KOPT-K1 (cell line): ENCODE measurements around the gene MPP2.
"Not testable (repeated sequence)": the region's sequence is repeated elsewhere in the genome, so short reads cannot be mapped to it uniquely, and the experiment has no call there.

Experiments
- H3K27ac ChIP-seq: fragments of 200-600 bp; sonication (generic); 2 replicates; pipeline ENCODE4 v1.5.1; 2016; ENCODE audit warnings: antibody characterized with exemption, mild to moderate bottlenecking, low read depth, low read length; ENCODE audit not compliant: poor library complexity, severe bottlenecking
- H3K36me3 ChIP-seq: fragments of 200-600 bp; sonication (generic); 2 replicates; pipeline ENCODE4 v1.5.1; 2017; ENCODE audit warnings: antibody characterized with exemption, mild to moderate bottlenecking, low read length, moderate library complexity; ENCODE audit not compliant: insufficient read depth
- H3K9me3 ChIP-seq: fragments of 200-600 bp; sonication (generic); 2 replicates; pipeline ENCODE4 v1.5.1; 2017; ENCODE audit warnings: antibody characterized with exemption, low read length, mild to moderate bottlenecking; ENCODE audit not compliant: insufficient read depth, poor library complexity, severe bottlenecking

The MPP2 gene, protein sequence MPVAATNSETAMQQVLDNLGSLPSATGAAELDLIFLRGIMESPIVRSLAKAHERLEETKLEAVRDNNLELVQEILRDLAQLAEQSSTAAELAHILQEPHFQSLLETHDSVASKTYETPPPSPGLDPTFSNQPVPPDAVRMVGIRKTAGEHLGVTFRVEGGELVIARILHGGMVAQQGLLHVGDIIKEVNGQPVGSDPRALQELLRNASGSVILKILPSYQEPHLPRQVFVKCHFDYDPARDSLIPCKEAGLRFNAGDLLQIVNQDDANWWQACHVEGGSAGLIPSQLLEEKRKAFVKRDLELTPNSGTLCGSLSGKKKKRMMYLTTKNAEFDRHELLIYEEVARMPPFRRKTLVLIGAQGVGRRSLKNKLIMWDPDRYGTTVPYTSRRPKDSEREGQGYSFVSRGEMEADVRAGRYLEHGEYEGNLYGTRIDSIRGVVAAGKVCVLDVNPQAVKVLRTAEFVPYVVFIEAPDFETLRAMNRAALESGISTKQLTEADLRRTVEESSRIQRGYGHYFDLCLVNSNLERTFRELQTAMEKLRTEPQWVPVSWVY

DNA sequence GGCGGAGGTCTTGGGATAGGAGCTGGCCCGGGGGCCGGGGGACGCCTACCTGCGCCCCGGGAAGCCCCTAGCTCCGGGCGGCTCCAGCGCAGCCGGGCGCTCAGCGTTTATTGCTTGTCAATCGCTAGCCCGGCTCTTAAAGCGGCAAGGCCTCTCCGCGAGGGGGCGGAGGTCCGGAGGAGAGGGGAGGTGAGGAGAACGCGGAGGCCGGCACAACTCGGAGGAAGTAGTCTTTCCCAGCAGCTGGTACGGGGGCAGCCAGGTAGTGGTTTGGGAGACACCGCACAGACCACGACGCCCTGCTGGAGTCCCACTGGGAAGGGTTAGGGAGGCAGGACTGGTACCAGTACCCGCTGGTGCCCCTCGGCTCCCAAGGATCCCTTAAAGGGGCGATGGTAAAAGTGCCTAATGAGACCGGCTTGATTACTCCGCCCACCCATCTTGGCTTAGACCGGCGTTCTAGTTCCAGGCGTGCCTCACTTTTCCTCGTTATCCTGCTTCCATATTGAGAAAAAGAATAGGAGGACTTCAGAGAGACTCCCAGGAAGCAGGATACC lies at the start of gene MPP2:
Gene MPP2, minus strand, starts transcription at position 112 of the 557 bp plus-strand sequence. CDS start 3,076 bp downstream, outside the sequence.
- Histone ChIP-seq H3K9me3 (no peaks in the 10 kb centered on the region), H3K36me3 (no peaks in the 10 kb centered on the region), H3K27ac (no peak within 1 kb of the TSS)

DNA sequence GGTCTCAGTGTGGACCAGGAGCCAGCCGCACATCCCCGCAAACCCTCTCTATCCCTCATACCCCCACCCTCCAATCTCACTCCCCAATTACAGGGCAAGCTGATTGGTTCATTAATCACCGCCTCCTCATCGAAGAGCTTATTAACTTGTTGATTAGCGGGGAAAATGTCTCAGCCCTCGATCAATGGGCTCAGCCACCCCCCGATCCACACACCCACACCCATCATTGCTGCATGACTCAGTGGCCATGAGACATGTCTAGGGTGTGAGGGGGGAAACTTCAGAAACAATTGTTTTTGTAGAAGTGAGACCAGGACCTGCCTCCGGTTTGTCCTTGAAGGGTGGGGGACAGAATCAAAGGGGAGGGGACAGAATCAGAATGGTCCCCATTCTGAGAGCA lies 48.9 kb upstream of the MPP2 start:
- no peaks in the 10 kb centered on the region for H3K9me3 ChIP-seq
- H3K27ac ChIP-seq, result no peak overlapping the region
- no peaks in the 10 kb centered on the region for H3K36me3 ChIP-seq

DNA sequence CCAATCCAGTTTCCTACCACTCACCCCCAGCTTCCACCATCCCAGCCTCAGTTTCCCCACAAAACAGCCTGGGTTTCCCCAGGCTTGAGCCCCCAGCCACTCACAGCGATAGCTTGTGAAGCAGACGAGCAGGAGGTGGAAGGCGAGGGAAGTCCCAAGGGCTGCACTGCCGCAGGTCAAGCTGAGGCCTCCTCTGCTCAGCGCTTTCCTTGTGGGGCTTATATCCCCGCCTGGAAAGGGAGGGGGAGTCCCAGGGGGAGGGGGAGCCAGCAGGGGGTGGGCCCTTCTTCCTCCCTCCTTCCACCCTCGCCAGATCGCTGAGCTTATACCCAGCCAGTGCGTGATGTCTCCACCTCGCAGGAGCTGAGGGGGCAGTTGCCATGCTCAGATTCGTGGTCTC lies 46.4 kb upstream of the MPP2 start, which contains the start of gene PYY:
Gene PYY, minus strand, starts transcription at position 195 of the 400 bp plus-strand sequence. CDS start 457 bp downstream, outside the sequence.
- Histone ChIP-seq H3K27ac (no peak within 1 kb of the TSS), H3K36me3 (no peaks in the 10 kb centered on the region), H3K9me3 (no peaks in the 10 kb centered on the region)

DNA sequence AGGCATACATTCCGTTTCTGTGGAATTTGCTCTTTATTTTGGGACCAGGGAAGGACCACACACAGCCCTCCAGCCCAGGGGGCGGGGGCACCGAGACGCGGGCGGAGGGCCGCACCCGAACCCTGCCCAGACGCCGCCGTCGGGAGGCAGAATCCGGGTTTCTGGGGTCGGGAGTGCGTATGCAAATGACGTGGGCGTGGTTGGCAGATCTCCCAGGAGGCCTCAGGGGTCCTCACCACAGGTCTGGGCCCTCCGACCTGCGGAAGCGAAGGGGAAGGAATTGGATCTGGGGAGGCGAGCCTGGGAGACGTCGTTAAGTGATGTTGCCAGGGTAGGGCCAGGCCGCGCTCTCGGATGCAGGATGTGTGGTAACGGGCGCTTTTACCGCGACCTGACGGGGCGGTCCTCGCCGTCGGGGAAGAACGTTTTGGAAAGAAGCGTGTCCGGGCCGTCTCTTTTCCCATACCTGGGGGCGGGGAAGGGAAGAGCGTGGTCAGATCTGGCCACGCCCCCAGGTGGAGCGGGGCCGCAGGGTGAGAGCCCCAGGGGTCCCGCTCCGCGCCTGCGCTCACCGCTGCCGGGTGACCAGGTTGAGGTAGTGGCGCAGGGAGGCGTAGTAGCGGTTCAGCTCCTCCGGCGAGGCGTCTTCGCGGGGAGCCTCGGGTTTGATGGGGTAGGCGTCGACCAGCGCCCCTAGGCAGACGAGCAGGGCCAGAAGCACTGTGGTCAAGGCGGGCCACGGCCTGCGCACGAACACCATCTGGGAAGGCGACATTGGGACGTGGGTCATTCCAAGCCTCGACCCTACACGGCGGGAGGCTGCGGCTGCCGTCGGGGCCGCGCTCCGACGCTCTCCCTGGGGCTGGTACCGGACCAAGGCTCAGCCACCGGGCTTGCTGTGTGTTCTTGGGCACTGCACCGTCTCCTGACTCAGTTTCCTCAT lies 45.7 kb upstream of the MPP2 start:
- Histone ChIP-seq H3K27ac (no peak overlapping the region), H3K9me3 (no peaks in the 10 kb centered on the region), H3K36me3 (no peaks in the 10 kb centered on the region)

DNA sequence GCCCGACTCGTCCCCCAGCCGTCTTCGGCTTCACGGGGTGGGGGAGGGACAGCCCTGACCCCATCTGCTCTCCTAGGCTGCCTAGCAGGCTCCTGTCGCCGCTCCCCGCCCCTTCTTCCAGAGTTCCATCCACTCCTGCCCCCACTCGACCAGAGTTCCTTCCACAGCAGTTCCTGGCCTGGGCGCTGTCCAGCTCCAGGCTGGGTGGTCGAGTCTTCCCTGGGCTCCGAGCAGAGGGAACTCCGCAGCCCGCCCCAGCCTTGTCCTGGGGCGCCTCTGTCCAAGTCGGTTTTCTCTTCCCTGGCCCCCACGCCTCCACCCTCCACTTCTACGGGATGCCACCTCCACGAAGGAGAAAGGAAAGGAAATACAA lies 45.0 kb upstream of the MPP2 start:
- H3K36me3 ChIP-seq, result no peaks in the 10 kb centered on the region
- no peak overlapping the region for H3K27ac ChIP-seq
- H3K9me3 ChIP-seq, result no peaks in the 10 kb centered on the region

DNA sequence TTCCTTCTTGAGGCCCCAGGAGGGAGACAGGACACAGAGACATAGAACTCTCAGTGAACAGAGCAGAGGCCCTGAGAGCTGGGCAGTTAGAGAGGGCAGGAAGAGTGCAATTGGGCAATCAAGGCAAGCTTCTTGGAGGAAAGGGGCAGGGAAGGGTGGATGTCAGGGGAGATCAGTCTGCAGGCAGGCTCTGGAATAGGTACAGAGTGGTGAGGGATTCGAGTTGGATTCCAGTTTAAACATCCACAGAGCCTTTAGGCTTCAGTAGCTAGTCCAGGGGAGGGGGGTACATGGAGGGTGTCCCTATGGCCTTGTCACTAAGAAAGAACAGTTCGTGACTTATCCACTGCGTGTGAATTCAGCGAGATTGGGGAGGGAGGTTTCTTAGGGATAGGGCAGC lies 44.4 kb upstream of the MPP2 start:
- Histone ChIP-seq H3K36me3 (no peaks in the 10 kb centered on the region), H3K27ac (no peak overlapping the region), H3K9me3 (no peaks in the 10 kb centered on the region)

DNA sequence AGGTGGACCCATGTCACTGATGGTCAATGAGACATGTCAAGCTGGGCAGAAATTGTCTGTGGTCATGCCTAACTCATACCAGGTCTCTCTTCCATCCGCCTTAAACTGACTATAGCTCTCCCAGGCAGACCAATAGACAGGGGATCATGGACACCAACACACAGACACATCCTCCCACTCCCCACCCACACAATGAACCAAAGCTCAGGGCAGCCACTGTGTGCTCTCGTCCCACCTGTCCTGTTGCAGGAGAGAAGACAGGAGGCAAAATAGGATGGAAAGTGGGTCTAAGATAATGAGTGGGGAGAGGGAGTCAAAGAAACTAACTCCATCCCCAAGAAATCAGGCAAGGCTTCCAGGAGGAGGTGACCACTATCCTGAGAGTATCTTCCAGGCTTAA lies 43.2 kb upstream of the MPP2 start:
- H3K36me3 ChIP-seq, result no peaks in the 10 kb centered on the region
- H3K9me3 ChIP-seq, result no peaks in the 10 kb centered on the region

DNA sequence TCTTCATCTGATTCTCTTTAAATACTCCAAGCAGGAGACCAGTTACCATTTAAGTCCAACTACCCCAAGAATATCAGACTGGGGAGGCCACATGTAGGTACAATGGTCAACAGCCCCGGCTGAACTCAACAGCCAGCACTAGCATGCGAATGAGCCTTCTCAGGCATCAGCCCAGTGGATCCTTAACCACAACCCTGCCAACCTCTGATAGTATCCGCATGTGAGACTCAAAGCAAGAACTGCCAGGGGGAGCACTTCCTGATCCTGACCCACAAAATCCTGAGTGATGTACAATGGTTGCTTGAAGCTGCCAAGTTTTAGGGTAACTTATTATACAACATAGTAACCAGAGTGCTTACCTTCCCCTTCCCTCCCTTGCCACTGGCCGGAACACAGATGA lies 42.4 kb upstream of the MPP2 start:
- no peak overlapping the region for H3K27ac ChIP-seq
- H3K36me3 ChIP-seq, result no peaks in the 10 kb centered on the region
- no peaks in the 10 kb centered on the region for H3K9me3 ChIP-seq

More for the DNA sequence above, 43.2 kb upstream of the MPP2 start:
- no peak overlapping the region for H3K27ac ChIP-seq

DNA sequence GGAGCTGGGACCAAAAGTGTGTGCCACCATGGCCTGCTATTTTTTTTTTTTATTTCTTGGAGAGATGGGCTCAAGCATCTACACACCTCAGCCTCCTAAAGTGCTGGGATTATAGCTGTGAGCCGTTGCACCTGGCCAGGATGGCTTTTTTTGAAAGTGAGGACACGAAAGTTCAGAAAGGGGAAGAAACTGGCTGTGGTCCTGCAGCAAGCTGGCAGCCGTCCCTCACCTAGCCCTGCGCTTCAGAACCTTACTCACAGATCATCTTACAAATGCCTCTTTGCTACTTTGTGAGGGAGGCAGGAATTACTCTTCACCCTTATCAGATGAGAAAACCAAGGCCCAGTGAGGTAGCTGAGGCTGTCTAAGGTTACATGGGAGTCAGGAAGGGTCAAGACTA lies 39.4 kb upstream of the MPP2 start:
- Histone ChIP-seq H3K9me3 (no peaks in the 10 kb centered on the region), H3K36me3 (no peaks in the 10 kb centered on the region), H3K27ac (no peak overlapping the region)

DNA sequence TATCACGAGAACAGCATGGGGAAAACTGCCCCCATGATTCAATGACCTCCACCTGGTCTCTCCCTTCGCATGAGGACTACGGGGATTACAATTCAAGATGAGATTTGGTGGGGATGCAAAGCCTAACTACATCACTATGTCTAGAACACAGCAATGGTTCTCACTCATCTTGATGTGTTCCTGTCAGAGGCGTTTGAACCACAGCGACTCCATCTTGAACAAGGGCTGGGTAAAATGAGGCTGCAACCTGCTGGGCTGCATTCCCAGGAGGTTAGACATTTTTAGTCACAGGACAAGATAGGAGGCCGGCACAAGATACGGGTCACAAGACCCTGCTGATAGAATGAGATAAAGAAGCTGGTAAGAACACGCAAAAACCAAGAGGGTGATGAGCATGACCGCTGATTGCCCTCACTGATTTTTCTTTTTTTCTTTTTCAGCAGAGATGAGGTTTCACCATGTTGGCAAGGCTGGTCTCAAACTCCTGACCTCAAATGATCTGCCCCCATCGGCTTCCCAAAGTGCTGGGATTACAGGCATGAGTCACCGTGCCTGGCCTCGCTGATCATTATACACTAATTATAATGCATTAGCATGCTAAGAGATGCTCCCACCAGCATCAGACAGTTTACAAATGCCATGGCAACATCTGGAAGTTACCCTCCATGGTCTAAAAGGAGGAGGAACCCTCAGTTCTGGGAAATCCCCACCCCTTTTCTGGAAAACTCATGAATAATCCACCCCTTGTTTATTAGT lies 37.9 kb upstream of the MPP2 start:
- Histone ChIP-seq H3K36me3 (no peaks in the 10 kb centered on the region), H3K27ac (no peak overlapping the region), H3K9me3 (no peaks in the 10 kb centered on the region)

DNA sequence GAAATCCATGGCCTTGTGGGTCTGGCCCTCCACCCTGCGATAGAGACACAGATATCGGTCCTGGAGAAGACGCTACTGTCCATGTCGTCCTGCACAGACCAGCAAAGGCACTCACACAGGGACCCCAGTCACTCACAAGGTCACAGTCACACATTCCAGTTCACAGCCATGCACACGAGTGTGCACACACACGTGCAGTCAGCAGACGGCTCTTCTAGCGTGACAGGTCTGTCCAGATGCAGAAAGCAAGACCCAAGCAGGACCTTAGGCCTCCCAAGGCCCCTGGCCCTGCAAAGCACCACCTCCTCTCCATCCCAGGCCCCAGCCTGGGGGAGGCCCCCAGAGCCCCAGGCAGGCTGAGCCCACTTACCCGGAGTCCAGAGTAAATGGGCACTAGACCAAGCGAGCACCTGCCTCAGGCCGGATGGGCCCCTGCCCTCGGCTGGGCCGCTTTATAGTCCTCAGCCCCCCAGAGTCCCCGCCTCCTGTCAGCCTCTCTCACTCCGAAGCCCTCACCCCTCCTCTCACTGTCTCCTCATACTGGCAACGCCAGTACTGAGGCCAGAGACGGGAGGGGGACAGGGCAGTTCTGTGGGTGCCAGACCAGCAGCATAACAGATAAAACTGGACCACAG lies 34.8 kb upstream of the MPP2 start, which contains the start of gene PPY:
Gene PPY, minus strand, starts transcription at position 426 of the 635 bp plus-strand sequence. CDS start 822 bp downstream, outside the sequence.
- no peaks in the 10 kb centered on the region for H3K36me3 ChIP-seq
- H3K27ac ChIP-seq, result no peak within 1 kb of the TSS
- H3K9me3 ChIP-seq, result no peaks in the 10 kb centered on the region

DNA sequence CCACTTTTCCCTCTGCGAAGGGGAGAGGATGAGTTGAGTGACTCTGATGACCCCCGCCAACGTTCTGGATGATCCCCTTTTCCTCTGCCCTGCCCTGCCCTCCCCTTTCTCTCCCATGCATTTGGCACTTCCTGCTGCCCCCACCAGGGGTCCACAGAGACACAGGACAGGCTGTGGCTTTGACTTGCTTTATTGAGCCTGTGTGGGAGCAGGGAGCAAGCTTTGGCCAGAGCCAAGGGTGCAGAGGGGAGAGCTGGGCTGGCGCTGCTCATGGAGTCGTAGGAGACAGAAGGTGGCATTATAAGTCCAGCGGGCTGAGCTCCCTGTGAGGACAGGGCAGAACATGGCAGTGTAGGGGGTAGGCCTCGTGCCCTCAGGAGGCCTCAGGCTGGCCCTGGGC lies 33.3 kb upstream of the MPP2 start:
- Histone ChIP-seq H3K27ac (no peak overlapping the region), H3K36me3 (no peaks in the 10 kb centered on the region)

DNA sequence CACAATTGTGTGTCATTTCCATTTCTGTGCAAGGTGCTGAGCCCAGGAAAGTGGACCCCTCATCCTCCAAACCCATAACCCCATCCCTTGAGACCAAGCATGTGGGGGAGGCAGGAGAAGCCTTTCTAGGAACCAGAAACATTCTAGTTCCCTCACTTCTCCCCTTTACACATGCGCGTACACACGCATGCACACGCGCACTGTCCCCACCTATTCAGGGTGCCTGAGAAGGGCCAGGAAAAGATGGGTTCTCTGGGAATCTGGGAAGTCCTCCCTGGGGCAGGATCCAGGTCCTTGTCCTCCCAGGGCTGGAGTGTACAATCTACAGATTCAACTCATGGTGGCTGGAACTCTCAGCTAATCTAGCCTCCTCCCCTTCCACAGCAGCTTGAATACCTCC lies 32.5 kb upstream of the MPP2 start:
- Histone ChIP-seq H3K9me3 (no peaks in the 10 kb centered on the region), H3K27ac (no peak overlapping the region), H3K36me3 (no peaks in the 10 kb centered on the region)

More for the DNA sequence above, 33.3 kb upstream of the MPP2 start:
- H3K9me3 ChIP-seq, result no peaks in the 10 kb centered on the region

DNA sequence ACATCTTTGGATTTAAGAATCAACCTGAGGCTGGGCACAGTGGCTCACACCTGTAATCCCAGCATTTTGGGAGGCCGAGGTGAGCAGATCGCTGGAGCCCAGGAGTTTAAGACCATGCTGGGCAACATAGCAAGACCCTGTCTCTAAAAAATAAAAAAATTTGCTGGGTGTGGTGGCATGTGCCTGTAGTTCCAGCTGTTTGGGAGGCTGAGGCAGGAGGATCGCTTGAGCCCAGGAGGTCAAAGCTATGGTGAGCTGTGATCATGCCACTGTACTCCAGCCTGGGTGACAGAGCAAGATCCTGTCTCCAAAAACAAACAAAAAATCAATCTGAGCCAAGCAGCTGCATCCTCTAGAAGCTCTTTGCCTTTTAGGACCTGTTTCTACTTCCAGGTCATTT lies 32.1 kb upstream of the MPP2 start:
- not testable (repeated sequence) for H3K9me3 ChIP-seq, H3K27ac ChIP-seq, H3K36me3 ChIP-seq
